H1 (cell line): ENCODE results near the gene ERC1. TPM values are rescaled to one million over a fixed set of nuclear protein-coding genes. Genes with fewer than 3 reads are reported as not detected.

Experiments used
- CTCF ChIA-PET: fragments of 300-600 bp; sonication (Branson Sonifier 250); formaldehyde crosslinking; loops from one replicate; lab custom pipeline; 2021; ENCODE audit not compliant: partially characterized antibody; lab: Charles Lee
- POLR2A ChIA-PET: fragments of 300-600 bp; sonication (Branson Sonifier 250); formaldehyde crosslinking; loops from one replicate; lab custom pipeline; 2021; ENCODE audit warnings: inconsistent platforms; ENCODE audit not compliant: partially characterized antibody; lab: Charles Lee
- DNase-seq, 2 experiments: peaks; one replicate each; pipeline versions ENCODE4 v3.0.0 to v3.0.0-alpha.2; 2010 to 2022; ENCODE audit warnings: low spot score in 2 of 2, low read depth in 1 of 2, mixed read lengths in 1 of 2
- FAIRE-seq: peaks from 2 replicates; lab custom pipeline; 2011; peaks lifted over from hg19 to GRCh38; lab: Jason Lieb, UNC
- H2AFZ ChIP-seq: 2 replicates; pipeline ENCODE4 v1.8.1; 2012; ENCODE audit warnings: low read length, inconsistent platforms
- H2AK5ac ChIP-seq: 2 replicates; pipeline ENCODE4 v1.6.1; 2013; ENCODE audit warnings: low read depth, low read length
- H2BK120ac ChIP-seq: replicated peaks from 2 replicates; pipeline ENCODE3; 2013; ENCODE audit warnings: low read depth, low read length, inconsistent platforms
- H2BK12ac ChIP-seq: 2 replicates; pipeline ENCODE4 v1.6.1; 2013; ENCODE audit warnings: low read depth, low read length
- H2BK15ac ChIP-seq: 2 replicates; pipeline ENCODE4 v1.6.1; 2013; ENCODE audit warnings: low read length
- H2BK20ac ChIP-seq: 2 replicates; pipeline ENCODE4 v1.6.1; 2013; ENCODE audit warnings: low read length
- H2BK5ac ChIP-seq: 2 replicates; pipeline ENCODE4 v1.6.1; 2013; ENCODE audit warnings: low read depth, low read length
- H3K14ac ChIP-seq: 2 replicates; pipeline ENCODE4 v1.6.1; 2013; ENCODE audit warnings: inconsistent platforms; ENCODE audit not compliant: insufficient read length
- H3K18ac ChIP-seq: 2 replicates; pipeline ENCODE4 v1.6.1; 2013; ENCODE audit warnings: low read length; ENCODE audit errors: extremely low read depth
- H3K23ac ChIP-seq: 2 replicates; pipeline ENCODE4 v1.6.1; 2013; ENCODE audit warnings: inconsistent platforms; ENCODE audit not compliant: insufficient read length
- H3K23me2 ChIP-seq: 2 replicates; pipeline ENCODE4 v1.6.1; 2013; ENCODE audit warnings: low read depth, low read length
- H3K27ac ChIP-seq: 2 replicates; pipeline ENCODE4 v1.6.1; 2011; ENCODE audit warnings: low read depth, low read length, inconsistent platforms
- H3K27me3 ChIP-seq, 4 experiments: replicated peaks in 1 of 4; 1 replicate in 1 of 4; 2 replicates in 3 of 4; pipeline versions ENCODE4 v1.6.1 to v1.8.1; 2011 to 2013; ENCODE audit warnings: low read length in 3 of 4, mild to moderate bottlenecking in 3 of 4, inconsistent platforms in 2 of 4, mixed read lengths in 2 of 4, moderate library complexity in 1 of 4; ENCODE audit not compliant: control insufficient read depth in 3 of 4, insufficient read depth in 3 of 4; ENCODE audit errors: extremely low read depth in 1 of 4
- H3K36me3 ChIP-seq, 4 experiments: 2 replicates each; pipeline versions ENCODE4 v1.6.1 to v1.8.1; 2011 to 2013; ENCODE audit warnings: mild to moderate bottlenecking in 4 of 4, low read length in 3 of 4, moderate library complexity in 2 of 4, control low read depth in 1 of 4, inconsistent platforms in 1 of 4; ENCODE audit not compliant: insufficient read depth in 4 of 4, control insufficient read depth in 2 of 4
- H3K4ac ChIP-seq: replicated peaks from 2 replicates; pipeline ENCODE3; 2013; ENCODE audit warnings: low read length, low read depth, mixed read lengths, inconsistent platforms; ENCODE audit not compliant: insufficient read length
- H3K4me1 ChIP-seq, 4 experiments: replicated peaks in 1 of 4; 1 replicate in 1 of 4; 2 replicates in 3 of 4; pipeline versions ENCODE4 v1.6.1 to v1.8.1; 2011 to 2013; ENCODE audit warnings: low read length in 3 of 4, inconsistent platforms in 2 of 4, mixed read lengths in 1 of 4; ENCODE audit not compliant: insufficient read depth in 4 of 4, control insufficient read depth in 3 of 4
- H3K4me2 ChIP-seq, 2 experiments: 2 replicates each; pipeline versions ENCODE4 v1.6.1 to v1.8.1; 2011 to 2013; ENCODE audit warnings: low read depth in 2 of 2, low read length in 2 of 2, control low read depth in 1 of 2, inconsistent platforms in 1 of 2, mild to moderate bottlenecking in 1 of 2; ENCODE audit not compliant: insufficient read depth in 1 of 2
- H3K4me3 ChIP-seq, 4 experiments: fragments of 200-600, 300-600 bp in 1 of 4; sonication (generic), shearing (Covaris generic), sonication (Bioruptor Twin) in 1 of 4; 2 replicates each; pipeline versions ENCODE4 v1.5.1 to v1.8.1; 2011 to 2016; ENCODE audit warnings: low read length in 4 of 4, low read depth in 3 of 4, control low read depth in 2 of 4, inconsistent platforms in 2 of 4, mild to moderate bottlenecking in 2 of 4, mixed read lengths in 1 of 4, moderate library complexity in 1 of 4; ENCODE audit not compliant: insufficient read depth in 2 of 4; ENCODE audit errors: extremely low read depth in 1 of 4
- H3K56ac ChIP-seq: replicated peaks from 2 replicates; pipeline ENCODE3; 2013; ENCODE audit warnings: low read depth, mild to moderate bottlenecking, mixed read lengths, low read length, inconsistent platforms; ENCODE audit not compliant: insufficient read length
- H3K79me1 ChIP-seq: 2 replicates; pipeline ENCODE4 v1.6.1; 2013; ENCODE audit warnings: low read depth, low read length, control low read depth
- H3K79me2 ChIP-seq, 2 experiments: 2 replicates each; pipeline versions ENCODE4 v1.6.1 to v1.8.1; 2012 to 2013; ENCODE audit warnings: low read length in 2 of 2, mild to moderate bottlenecking in 2 of 2, inconsistent platforms in 1 of 2; ENCODE audit not compliant: insufficient read depth in 2 of 2, control insufficient read depth in 1 of 2
- H3K9ac ChIP-seq, 4 experiments: replicated peaks in 1 of 4; 1 replicate in 1 of 4; 2 replicates in 3 of 4; pipeline versions ENCODE4 v1.6.1 to v1.8.1; 2011 to 2013; ENCODE audit warnings: low read depth in 3 of 4, low read length in 3 of 4, control low read depth in 2 of 4, mild to moderate bottlenecking in 2 of 4, moderate library complexity in 2 of 4, inconsistent platforms in 1 of 4; ENCODE audit errors: extremely low read depth in 1 of 4
- H3K9me3 ChIP-seq, 2 experiments: 2 replicates each; pipeline versions ENCODE4 v1.6.1 to v1.8.1; 2012 to 2013; ENCODE audit warnings: mild to moderate bottlenecking in 2 of 2, moderate library complexity in 2 of 2, control low read depth in 1 of 2, inconsistent platforms in 1 of 2, low read depth in 1 of 2, low read length in 1 of 2, mixed read lengths in 1 of 2; ENCODE audit not compliant: insufficient read depth in 2 of 2
- H4K20me1 ChIP-seq, 2 experiments: replicated peaks in 1 of 2; 2 replicates each; pipeline versions ENCODE3 to v1.8.1; 2011 to 2013; ENCODE audit warnings: inconsistent platforms in 2 of 2, low read length in 2 of 2, mild to moderate bottlenecking in 1 of 2; ENCODE audit not compliant: insufficient read depth in 2 of 2, control insufficient read depth in 1 of 2
- H4K5ac ChIP-seq: 2 replicates; pipeline ENCODE4 v1.6.1; 2013; ENCODE audit warnings: low read length, low read depth, mixed read lengths, inconsistent platforms; ENCODE audit not compliant: insufficient read length
- H4K8ac ChIP-seq: 2 replicates; pipeline ENCODE4 v1.8.0; 2013; ENCODE audit warnings: mild to moderate bottlenecking, moderate library complexity, low read length, inconsistent platforms; ENCODE audit not compliant: insufficient read depth; ENCODE audit errors: extremely low read depth
- H4K91ac ChIP-seq: replicated peaks from 2 replicates; pipeline ENCODE3; 2013; ENCODE audit warnings: low read length, mixed read lengths, inconsistent platforms; ENCODE audit not compliant: insufficient read length
- CEBPB ChIP-seq: IDR thresholded peaks from 2 replicates; pipeline ENCODE4 v1.6.1; 2012; ENCODE audit warnings: low read depth, low read length
- KDM4A ChIP-seq: IDR thresholded peaks from one replicate; pipeline ENCODE4 v1.7.1; 2012; ENCODE audit warnings: low read depth, mild to moderate bottlenecking, moderate library complexity, low read length, inconsistent platforms; ENCODE audit not compliant: severe bottlenecking
- POLR2A ChIP-seq, 2 experiments: IDR thresholded peaks; 1 replicate in 1 of 2; 2 replicates in 1 of 2; pipeline ENCODE4 v1.6.1; 2011; ENCODE audit warnings: low read depth in 2 of 2, low read length in 2 of 2, mild to moderate bottlenecking in 2 of 2; ENCODE audit errors: control extremely low read depth in 1 of 2
- RAD21 ChIP-seq, 2 experiments: IDR thresholded peaks in 1 of 2; conservative IDR thresholded peaks in 1 of 2; 2 replicates each; pipeline ENCODE4 v1.6.1; 2011; ENCODE audit warnings: low read depth in 2 of 2, low read length in 2 of 2, improper control_type of control experiment in 1 of 2, inconsistent platforms in 1 of 2, mild to moderate bottlenecking in 1 of 2, moderate library complexity in 1 of 2
- RNF2 ChIP-seq: fragments of 200-900, 300-1000 bp; sonication (generic); IDR thresholded peaks from 2 replicates; pipeline ENCODE4 v1.7.1; 2016; ENCODE audit warnings: borderline replicate concordance, low read depth, mild to moderate bottlenecking, antibody characterized with exemption, low read length; ENCODE audit not compliant: poor library complexity, severe bottlenecking; ENCODE audit errors: missing control alignments
- SIN3A ChIP-seq, 2 experiments: IDR thresholded peaks in 1 of 2; conservative IDR thresholded peaks in 1 of 2; 2 replicates each; pipeline ENCODE4 v1.6.1; 2011 to 2012; ENCODE audit warnings: low read length in 2 of 2, improper control_type of control experiment in 1 of 2, low read depth in 1 of 2, mild to moderate bottlenecking in 1 of 2
- SP2 ChIP-seq: IDR thresholded peaks from 2 replicates; pipeline ENCODE4 v1.6.1; 2012; ENCODE audit warnings: mild to moderate bottlenecking, low read length, inconsistent platforms
- TAF1 ChIP-seq: IDR thresholded peaks from 2 replicates; pipeline ENCODE4 v1.6.1; 2011; ENCODE audit warnings: mild to moderate bottlenecking, low read depth, low read length
- ZNF274 ChIP-seq: IDR thresholded peaks from 2 replicates; pipeline ENCODE4 v1.7.0; 2012; ENCODE audit warnings: low read length, borderline replicate concordance; ENCODE audit errors: extremely low read depth
- WGBS, 2 experiments: shearing (Covaris generic) in 1 of 2; methylation state at CpG; one replicate each; pipeline versions ENCODE4 v1.1.6 to v1.1.7; 2013 to 2015; ENCODE audit warnings: low lambda C conversion rate in 2 of 2, mixed read lengths in 2 of 2, inconsistent platforms in 1 of 2, low coverage in 1 of 2, missing lambda C conversion rate in 1 of 2; ENCODE audit not compliant: insufficient replicate concordance in 2 of 2, insufficient coverage in 1 of 2, insufficient read length in 1 of 2; ENCODE audit errors: extremely low coverage in 1 of 2, missing lambda C conversion rate in 1 of 2; 5-methylcytosine and 5-hydroxymethylcytosine counted together
- polyA plus RNA-seq, 7 experiments: library from polyadenylated mRNA; depleted of rRNA in 3 of 7; stranded (reverse) in 5 of 7; unstranded in 2 of 7; fragments of >200 nt in 5 of 7; fragments of 200-250 nt in 2 of 7; gene quantifications; 1 replicate in 5 of 7; 2 replicates in 1 of 7; 4 replicates in 1 of 7; pipeline versions ENCODE4 v1.2.1 to v1.2.3, GENCODE V29; 2011 to 2013; ENCODE audit warnings: missing spikeins in 2 of 7, mixed read lengths in 2 of 7
- total RNA-seq: library from RNA; stranded (reverse); fragmentation: NEBNext Ultra II Directional; extraction: Animal tissue kit (Norgen Biotek cat#: 25700); gene quantifications from 2 replicates; pipeline ENCODE4 v1.2.1, GENCODE V29; 2021
- TF ChIP-seq, protein P1 (sequence below): IDR thresholded peaks from 2 replicates; pipeline ENCODE4 v1.6.1; 2011; ENCODE audit warnings: low read length, improper control_type of control experiment

ERC1 gene
- total and polyA plus RNA-seq, 2 of the 8 experiments (the other 6 are each of a cell fraction or from before 2014, with no cell fraction given): 7.8 to 45.7 TPM

DNA sequence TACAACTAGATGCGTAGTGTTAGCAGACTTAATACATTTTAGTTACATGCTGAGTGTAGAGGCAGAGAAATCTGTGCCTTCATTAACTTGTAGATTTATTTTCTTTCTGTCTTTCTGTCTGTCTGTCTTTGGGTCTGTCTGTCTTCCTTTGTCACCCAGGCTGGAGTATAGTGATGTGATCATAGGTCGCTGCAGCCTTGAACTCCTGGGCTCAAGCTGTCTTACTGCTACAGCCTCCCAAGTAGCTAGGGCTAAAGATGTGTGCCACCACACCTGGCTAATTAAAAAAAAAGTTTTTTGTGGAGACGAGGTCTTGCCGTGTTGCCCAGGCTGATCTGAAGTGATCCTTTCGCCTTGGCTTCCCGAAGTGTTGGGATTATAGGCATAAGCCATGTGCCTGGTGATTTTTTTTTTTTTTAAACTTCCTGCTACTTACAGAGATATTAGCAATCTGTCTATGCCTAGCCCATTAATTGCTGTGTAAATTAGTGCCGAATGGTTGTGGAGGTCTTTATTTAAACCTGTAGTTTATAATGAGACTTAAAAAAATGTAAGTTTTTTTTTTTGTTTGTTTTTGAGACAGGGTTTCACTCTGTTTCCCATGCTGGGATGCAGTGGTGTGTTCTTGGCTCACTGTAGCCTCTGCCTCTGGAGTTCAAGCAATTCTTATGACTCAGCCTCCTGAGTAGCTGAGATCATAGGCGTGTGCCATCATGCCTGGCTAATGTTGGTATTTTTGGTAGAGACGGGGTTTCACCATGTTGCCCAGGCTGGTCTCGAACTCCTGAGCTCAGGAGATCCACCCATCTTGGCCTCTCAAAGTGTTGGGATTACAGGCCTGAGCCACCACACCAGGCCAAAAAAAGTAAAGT is 22.8 kb downstream of the ERC1 start:
- WGBS, 2 experiments: 92% methylated on average over 10 of the region's 10 CpGs; no CpG with 5 or more reads in 1 of the 2 experiments
- no peaks in the 10 kb centered on the region for H3K36me3 ChIP-seq
- no peak overlapping the region for H3K18ac ChIP-seq
- DNase-seq: no peak
- H4K8ac ChIP-seq: no peak overlapping the region
- no peak overlapping the region for H4K5ac ChIP-seq
- no peak overlapping the region for H3K56ac ChIP-seq
- no peak overlapping the region for H2BK20ac ChIP-seq
- H3K4me3 ChIP-seq: no peak overlapping the region
- no peak overlapping the region for H2BK15ac ChIP-seq
- no peaks in the 10 kb centered on the region for H3K23me2 ChIP-seq
- no peak overlapping the region for H3K14ac ChIP-seq
- TF ChIP-seq ZNF274 (no peak), SIN3A (conservative IDR thresholded peaks at IDR 0.05 in 1 of 2, IDR thresholded peaks at IDR 0.05 in 1 of 2; ENCODE audit: low read depth in 1 of 2, low read length in 2 of 2) (no peak), RAD21 (IDR thresholded peaks at IDR 0.05 in 1 of 2, conservative IDR thresholded peaks at IDR 0.05 in 1 of 2; ENCODE audit: low read depth in 2 of 2, low read length in 2 of 2) (no peak), RNF2 (no peak), TAF1 (no peak), CEBPB (no peak), POLR2A (IDR thresholded peaks at IDR 0.05; ENCODE audit: control extremely low read depth in 1 of 2, low read depth in 2 of 2, low read length in 2 of 2) (no peak), SP2 (no peak), KDM4A (no peak)
- TF ChIP-seq, protein P1, sequence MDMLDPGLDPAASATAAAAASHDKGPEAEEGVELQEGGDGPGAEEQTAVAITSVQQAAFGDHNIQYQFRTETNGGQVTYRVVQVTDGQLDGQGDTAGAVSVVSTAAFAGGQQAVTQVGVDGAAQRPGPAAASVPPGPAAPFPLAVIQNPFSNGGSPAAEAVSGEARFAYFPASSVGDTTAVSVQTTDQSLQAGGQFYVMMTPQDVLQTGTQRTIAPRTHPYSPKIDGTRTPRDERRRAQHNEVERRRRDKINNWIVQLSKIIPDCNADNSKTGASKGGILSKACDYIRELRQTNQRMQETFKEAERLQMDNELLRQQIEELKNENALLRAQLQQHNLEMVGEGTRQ: no peak
- H3K4me2 ChIP-seq: no peak overlapping the region
- H3K9ac ChIP-seq: no peak overlapping the region
- H4K91ac ChIP-seq: no peak overlapping the region
- ChIA-PET POLR2A (no interaction called here), CTCF (no interaction called here)
- H2BK12ac ChIP-seq: no peak overlapping the region
- no peak overlapping the region for H3K27ac ChIP-seq
- H3K79me2 ChIP-seq: peaks cover 0 to 14% of the 10 kb centered on the region in 2 experiments; a peak in 2 of 4 replicates
- H3K4ac ChIP-seq: no peak overlapping the region
- H2BK5ac ChIP-seq: no peak overlapping the region
- H3K23ac ChIP-seq: no peak overlapping the region
- no peak overlapping the region for H2BK120ac ChIP-seq
- no peaks in the 10 kb centered on the region for H3K4me1 ChIP-seq
- H3K27me3 ChIP-seq: no peaks in the 10 kb centered on the region
- H2AK5ac ChIP-seq: no peak overlapping the region
- H3K9me3 ChIP-seq: no peaks in the 10 kb centered on the region
- peaks cover 0 to 1% of the 10 kb centered on the region in 2 experiments for H4K20me1 ChIP-seq
- no peaks in the 10 kb centered on the region for H3K79me1 ChIP-seq
- no peak for FAIRE-seq
- H2AFZ ChIP-seq: no peak overlapping the region
